DOHH2 (cell line): Measurements from ENCODE around the gene MGAT3.

Experiments
- H3F3A ChIP-seq: fragments of 200-600 bp; sonication (generic), shearing (Covaris generic); 2 replicates; pipeline ENCODE4 v1.6.0; 2016; ENCODE audit warnings: antibody characterized with exemption, mild to moderate bottlenecking; ENCODE audit not compliant: control insufficient read depth, insufficient read depth
- H3K27ac ChIP-seq: fragments of 200-600 bp; sonication (generic); 2 replicates; pipeline ENCODE4 v1.5.1; 2014; ENCODE audit warnings: low read depth, mild to moderate bottlenecking, low read length, moderate library complexity
- H3K27me3 ChIP-seq: fragments of 200-600 bp; sonication (generic); 2 replicates; pipeline ENCODE4 v1.6.1; 2014; ENCODE audit warnings: mild to moderate bottlenecking, low read length, mixed read lengths; ENCODE audit not compliant: control insufficient read depth
- H3K36me3 ChIP-seq: fragments of 200-600 bp; sonication (generic); 2 replicates; pipeline ENCODE4 v1.6.1; 2014; ENCODE audit warnings: mild to moderate bottlenecking, low read length, moderate library complexity, mixed read lengths; ENCODE audit not compliant: control insufficient read depth
- H3K4me1 ChIP-seq: fragments of 200-600 bp; sonication (generic); 2 replicates; pipeline ENCODE4 v1.6.1; 2014; ENCODE audit warnings: mild to moderate bottlenecking, low read length, mixed read lengths; ENCODE audit not compliant: control insufficient read depth
- H3K4me2 ChIP-seq: fragments of 200-600 bp; sonication (generic); 2 replicates; pipeline ENCODE4 v1.6.0; 2014; ENCODE audit warnings: mild to moderate bottlenecking, low read length, moderate library complexity
- H3K4me3 ChIP-seq: fragments of 200-600 bp; sonication (generic); 2 replicates; pipeline ENCODE4 v1.5.1; 2014; ENCODE audit warnings: mild to moderate bottlenecking, low read length, mixed read lengths
- H3K79me2 ChIP-seq: fragments of 200-600 bp; sonication (generic); 2 replicates; pipeline ENCODE4 v1.6.1; 2014; ENCODE audit warnings: mild to moderate bottlenecking, low read length, mixed read lengths; ENCODE audit not compliant: control insufficient read depth
- H3K9me2 ChIP-seq: fragments of 200-600 bp; sonication (generic); replicated peaks from 2 replicates; pipeline ENCODE4 v1.6.1; 2014; ENCODE audit warnings: mild to moderate bottlenecking, low read length, mixed read lengths; ENCODE audit not compliant: control insufficient read depth
- H3K9me3 ChIP-seq: fragments of 200-600 bp; sonication (generic); 2 replicates; pipeline ENCODE4 v1.6.1; 2014; ENCODE audit warnings: antibody characterized with exemption, low read length, mixed read lengths; ENCODE audit not compliant: control insufficient read depth, insufficient read depth
- H4K20me1 ChIP-seq: fragments of 200-600 bp; sonication (generic); 2 replicates; pipeline ENCODE4 v1.6.0; 2014; ENCODE audit warnings: low read depth, mild to moderate bottlenecking, antibody characterized with exemption, low read length, moderate library complexity; ENCODE audit not compliant: control insufficient read depth, insufficient read depth
- EZH2phosphoT487 ChIP-seq: fragments of 200-600 bp; sonication (generic); IDR thresholded peaks from 2 replicates; pipeline ENCODE4 v1.6.1; 2017; ENCODE audit warnings: borderline replicate concordance, mild to moderate bottlenecking, antibody characterized with exemption, low read length, moderate library complexity, mixed read lengths
- TF ChIP-seq, protein P1 (sequence below): fragments of 200-600 bp; sonication (generic); IDR thresholded peaks from one replicate; pipeline ENCODE4 v1.5.1; 2014; ENCODE audit warnings: antibody characterized with exemption, mild to moderate bottlenecking, low read depth, low read length; ENCODE audit not compliant: poor library complexity, severe bottlenecking

MGAT3 gene

DNA sequence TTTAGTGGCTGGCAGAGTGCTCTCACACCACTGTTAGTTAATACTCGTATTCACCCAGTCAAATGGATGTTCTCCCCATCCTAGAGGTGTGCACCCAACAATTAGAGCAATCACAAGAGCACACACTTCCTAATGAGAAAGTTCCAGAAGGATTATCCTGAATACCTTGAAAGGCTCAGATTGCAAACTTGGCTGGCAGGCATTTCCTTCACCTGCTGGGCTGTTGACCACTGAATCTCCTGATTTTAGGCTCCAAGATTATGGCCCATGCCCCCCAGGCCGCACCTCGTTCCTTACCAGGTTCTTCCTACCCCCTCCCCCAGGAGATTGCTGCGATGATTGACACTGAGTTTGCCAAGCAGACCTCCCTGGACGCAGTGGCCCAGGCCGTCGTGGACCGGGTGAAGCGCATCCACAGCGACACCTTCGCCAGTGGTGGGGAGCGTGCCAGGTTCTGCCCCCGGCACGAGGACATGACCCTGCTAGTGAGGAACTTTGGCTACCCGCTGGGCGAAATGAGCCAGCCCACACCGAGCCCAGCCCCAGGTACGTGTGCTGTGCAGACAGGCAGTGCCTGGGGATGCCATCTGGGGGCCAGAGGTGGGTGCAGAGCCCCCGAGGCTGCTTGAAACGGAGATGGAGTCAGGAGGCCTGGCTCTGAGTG, 30.3 kb upstream of the MGAT3 start:
- Histone ChIP-seq H3K4me1 (no peaks in the 10 kb centered on the region), H3K79me2 (no peaks in the 10 kb centered on the region), H3K9me3 (no peaks in the 10 kb centered on the region), H3K27ac (no peak overlapping the region), H3K4me3 (no peak overlapping the region), H3K36me3 (peaks cover 69% of the 10 kb centered on the region), H3K9me2 (no peaks in the 10 kb centered on the region), H3K27me3 (no peaks in the 10 kb centered on the region), H4K20me1 (no peaks in the 10 kb centered on the region), H3F3A (no peaks in the 10 kb centered on the region), H3K4me2 (no peak overlapping the region)
- TF ChIP-seq, protein P1, sequence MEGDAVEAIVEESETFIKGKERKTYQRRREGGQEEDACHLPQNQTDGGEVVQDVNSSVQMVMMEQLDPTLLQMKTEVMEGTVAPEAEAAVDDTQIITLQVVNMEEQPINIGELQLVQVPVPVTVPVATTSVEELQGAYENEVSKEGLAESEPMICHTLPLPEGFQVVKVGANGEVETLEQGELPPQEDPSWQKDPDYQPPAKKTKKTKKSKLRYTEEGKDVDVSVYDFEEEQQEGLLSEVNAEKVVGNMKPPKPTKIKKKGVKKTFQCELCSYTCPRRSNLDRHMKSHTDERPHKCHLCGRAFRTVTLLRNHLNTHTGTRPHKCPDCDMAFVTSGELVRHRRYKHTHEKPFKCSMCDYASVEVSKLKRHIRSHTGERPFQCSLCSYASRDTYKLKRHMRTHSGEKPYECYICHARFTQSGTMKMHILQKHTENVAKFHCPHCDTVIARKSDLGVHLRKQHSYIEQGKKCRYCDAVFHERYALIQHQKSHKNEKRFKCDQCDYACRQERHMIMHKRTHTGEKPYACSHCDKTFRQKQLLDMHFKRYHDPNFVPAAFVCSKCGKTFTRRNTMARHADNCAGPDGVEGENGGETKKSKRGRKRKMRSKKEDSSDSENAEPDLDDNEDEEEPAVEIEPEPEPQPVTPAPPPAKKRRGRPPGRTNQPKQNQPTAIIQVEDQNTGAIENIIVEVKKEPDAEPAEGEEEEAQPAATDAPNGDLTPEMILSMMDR = no peak
- TF ChIP-seq EZH2phosphoT487 = no peak

DNA sequence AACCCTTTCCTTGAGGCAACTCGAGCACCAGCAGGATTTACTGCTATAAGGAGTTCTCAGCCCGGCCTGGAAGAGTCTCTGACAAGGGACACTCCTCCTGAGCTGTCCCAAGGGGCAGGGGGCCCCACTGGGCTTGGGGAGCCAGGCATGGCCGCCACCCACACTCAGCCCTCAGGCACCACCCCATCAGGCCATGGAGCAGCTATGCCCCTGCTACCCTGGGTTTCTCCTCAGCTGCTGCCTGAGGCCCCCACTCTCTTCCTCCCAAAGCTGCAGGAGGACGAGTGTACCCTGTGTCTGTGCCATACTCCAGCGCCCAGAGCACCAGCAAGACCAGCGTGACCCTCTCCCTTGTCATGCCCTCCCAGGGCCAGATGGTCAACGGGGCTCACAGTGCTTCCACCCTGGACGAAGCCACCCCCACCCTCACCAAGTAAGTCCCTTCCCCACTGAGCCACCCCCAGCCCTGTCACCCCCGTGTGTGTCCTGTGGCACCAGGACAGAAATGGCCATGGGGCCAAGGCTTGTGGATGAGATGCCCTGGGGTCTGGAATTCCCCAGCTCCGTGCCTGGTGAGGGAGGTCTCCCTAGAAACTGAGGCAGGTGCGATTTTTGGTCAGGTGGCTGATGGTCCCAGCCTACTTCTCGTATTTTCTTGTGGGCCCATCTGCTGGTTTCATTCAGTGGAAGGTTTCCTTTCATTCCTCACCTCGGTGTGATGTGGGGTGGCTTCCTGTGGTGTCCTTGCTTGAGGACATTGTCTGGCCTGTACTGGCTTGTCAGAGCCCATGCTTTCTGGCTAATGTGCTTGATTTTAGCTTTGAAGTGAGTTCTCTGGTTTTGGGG, 28.8 kb upstream of the MGAT3 start:
- Histone ChIP-seq H4K20me1 (no peaks in the 10 kb centered on the region), H3K4me3 (no peak overlapping the region), H3K9me3 (no peaks in the 10 kb centered on the region), H3K9me2 (no peaks in the 10 kb centered on the region), H3K79me2 (no peaks in the 10 kb centered on the region), H3K27ac (no peak overlapping the region), H3K36me3 (peaks cover 71% of the 10 kb centered on the region), H3K4me1 (peaks cover 6% of the 10 kb centered on the region), H3K4me2 (no peak overlapping the region), H3K27me3 (no peaks in the 10 kb centered on the region), H3F3A (no peaks in the 10 kb centered on the region)
- TF ChIP-seq, protein P1 = no peak
- TF ChIP-seq EZH2phosphoT487 = no peak

DNA sequence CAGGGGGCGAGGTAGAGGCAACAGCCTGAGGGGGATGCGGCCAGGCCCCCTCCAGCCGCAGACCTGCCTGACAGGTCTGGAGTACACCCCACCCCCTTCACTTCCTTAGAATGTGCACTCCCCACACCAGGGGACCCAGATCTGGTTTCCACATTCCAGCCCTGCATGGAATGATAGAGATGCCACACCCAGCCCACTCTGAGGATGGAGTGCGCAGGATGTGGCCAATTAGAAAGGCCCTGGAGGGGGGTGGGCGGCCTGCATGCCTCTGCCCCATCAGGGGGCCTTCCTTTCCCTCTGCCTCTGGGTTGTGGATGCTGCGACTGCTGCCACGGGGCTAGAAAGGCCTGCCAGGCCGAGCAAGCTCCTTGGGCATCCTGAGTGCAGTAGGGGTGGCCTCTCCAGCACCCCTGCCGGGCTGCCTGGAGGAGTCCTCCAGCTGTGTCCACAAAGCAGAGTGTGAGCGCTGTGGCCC, 28.2 kb upstream of the MGAT3 start:
- Histone ChIP-seq H3K4me1 (peaks cover 12% of the 10 kb centered on the region), H3K9me2 (no peaks in the 10 kb centered on the region), H3K4me3 (no peak overlapping the region), H3K36me3 (peaks cover 69% of the 10 kb centered on the region), H3F3A (no peaks in the 10 kb centered on the region), H4K20me1 (no peaks in the 10 kb centered on the region), H3K4me2 (no peak overlapping the region), H3K27ac (no peak overlapping the region), H3K79me2 (no peaks in the 10 kb centered on the region), H3K27me3 (no peaks in the 10 kb centered on the region), H3K9me3 (no peaks in the 10 kb centered on the region)
- TF ChIP-seq EZH2phosphoT487 = no peak
- TF ChIP-seq, protein P1 = no peak
